HG03066 (cell line): ENCODE measurements around the gene UCKL1.

Source experiments
- ATAC-seq: cut with Tn5 transposase; IDR thresholded peaks from one replicate; pipeline ENCODE4 v1.9.1; 2021; ENCODE audit warnings: low read depth; ENCODE audit not compliant: unreplicated experiment

Gene UCKL1

DNA sequence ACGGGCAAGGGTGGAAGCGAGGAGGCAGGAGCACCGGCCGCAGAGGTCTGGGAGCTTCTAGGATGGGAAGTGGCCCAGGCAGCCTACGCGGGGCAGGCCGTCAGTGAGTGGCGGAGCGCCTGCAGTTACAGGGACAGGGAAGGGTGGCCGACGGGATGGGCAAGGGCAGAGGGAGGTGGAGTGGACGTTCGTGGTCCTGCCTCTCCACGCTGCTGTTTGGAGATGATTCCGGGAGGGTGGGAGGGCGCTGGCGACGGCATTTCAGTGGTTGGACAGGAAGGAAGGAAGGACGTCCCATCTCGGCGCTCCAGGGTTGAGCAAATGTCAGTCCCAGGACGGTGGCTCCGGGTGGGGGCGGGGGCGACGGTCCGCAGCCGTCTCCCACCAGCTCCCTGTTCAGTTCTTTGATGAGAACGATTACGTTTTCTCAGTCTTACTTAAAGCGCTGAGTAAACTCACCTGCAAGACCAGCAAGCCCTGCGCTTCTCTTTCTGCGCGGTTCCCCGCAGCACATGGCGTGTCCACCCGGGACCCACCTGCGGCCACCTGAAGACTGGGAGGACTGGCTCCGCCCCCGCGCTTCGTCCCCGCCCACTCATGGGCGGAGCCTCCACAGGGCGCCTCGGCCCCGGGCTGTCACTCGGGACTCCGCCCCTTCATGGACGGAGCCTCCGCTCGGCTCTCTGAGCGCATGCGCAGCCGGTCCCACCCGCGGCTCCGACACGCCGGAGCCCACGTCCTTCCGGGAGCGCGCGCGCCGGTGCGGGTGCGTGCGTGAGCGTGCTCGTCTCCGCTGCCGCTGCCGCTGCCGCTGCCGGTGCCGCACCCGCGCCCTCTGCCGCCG, 61.6 kb downstream of the UCKL1 start, which contains the start of gene DNAJC5:
Gene DNAJC5 (plus strand): TSS at position 769 of the 844 bp plus-strand sequence. CDS start 33,220 bp downstream, outside the sequence.
- ATAC-seq: no peak

DNA sequence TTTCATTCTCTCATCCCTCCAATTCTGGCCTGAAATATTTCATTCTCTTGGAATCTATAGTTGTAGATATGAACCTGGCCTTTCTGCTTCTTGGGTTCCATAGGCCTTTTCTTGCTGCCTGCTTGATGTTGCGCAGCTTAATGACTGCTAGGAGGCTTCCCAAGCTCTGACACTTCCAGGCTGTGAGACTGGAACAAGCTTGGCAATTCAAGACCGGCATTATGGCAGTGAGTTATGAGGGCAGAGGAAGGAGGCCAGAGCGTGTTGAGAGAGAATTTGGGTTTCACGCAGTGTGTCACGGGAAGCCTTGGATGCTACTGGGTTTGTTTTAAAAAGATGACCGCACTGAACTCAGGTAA, 62.2 kb downstream of the UCKL1 start:
- ATAC-seq: no peak

DNA sequence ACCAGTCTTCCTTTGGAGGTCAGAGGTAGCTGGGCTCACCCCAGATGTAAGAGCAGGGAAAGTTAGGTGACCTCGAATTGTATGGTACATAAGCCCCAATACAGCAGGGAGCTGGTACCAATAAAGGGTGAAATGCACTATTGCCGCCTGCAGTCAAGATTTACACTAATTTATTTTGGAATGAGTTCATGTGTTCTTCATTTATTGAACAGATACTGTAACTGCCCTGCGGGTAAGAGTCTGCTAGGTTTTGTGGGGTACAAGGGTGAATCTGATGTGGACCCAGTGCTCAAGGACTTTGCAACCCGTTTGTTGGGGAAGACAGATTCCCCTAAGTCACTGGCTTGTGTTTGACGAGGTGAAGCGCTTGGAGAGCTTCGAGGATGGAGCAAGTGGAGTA, 63.8 kb downstream of the UCKL1 start:
- ATAC-seq: no peak

DNA sequence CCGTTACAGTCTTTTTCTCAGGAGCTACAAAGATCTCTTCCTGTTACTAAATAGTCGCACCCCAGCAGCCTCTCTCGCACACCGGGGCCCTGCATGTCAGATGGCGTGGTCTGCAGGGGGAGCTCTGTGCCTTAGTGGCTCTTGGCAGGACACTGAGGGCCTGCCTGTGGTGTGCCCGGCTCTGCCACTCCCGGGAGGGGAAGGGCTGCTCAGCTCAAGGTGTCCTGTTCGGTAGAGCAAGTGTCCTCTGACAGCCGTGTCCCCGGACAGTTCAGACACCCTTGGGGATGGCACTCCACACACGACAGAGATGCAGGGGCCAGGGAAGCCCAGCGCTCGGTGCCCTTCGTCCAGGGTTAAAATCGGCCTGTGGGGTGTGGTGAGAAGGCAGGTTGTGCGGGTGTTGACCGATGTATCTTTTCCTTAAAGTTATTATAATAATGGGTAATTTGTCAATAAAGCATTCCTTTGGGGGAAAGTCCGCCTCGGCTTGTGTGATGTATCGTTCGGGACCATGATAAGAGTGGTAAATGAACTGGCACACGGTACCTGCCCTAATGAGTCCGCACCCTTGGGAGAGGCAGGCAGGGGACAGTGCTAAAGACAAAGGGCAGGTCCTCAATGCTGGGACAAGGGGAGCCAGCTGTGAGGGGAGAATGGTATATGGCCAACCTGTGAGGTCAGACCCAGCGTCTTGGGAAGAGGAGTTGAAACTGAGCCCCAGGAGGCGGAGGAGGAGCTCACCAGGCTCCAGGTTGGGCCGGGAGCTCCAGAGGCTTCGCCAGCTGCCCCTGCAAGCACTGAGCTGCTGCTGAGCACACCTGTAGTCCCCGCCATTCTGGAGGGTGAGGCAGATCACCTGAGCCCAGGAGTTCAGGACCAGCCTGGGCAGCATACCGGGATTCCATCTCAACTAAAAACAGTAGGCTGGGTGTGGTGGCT, 64.9 kb downstream of the UCKL1 start:
- no peak for ATAC-seq

DNA sequence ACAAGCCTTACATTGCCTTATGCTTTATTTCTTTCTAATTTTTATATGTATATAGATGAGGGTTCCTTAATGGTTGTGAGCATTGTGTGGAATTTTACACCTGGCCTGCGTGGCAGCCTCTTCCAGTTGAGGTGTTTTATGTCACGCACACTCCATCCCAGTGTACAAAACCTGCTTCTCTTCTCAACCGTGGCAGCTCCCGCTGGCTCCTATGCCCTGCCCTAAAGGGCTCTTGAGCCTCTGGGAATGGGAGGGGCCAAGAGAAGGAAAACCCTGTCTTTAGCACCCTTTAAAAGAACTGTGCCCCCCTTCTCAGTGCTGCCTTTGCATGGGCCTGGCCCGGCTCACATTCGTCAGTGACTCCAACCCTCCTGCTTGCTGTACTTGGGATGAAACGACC, 65.6 kb downstream of the UCKL1 start:
- ATAC-seq: no peak

DNA sequence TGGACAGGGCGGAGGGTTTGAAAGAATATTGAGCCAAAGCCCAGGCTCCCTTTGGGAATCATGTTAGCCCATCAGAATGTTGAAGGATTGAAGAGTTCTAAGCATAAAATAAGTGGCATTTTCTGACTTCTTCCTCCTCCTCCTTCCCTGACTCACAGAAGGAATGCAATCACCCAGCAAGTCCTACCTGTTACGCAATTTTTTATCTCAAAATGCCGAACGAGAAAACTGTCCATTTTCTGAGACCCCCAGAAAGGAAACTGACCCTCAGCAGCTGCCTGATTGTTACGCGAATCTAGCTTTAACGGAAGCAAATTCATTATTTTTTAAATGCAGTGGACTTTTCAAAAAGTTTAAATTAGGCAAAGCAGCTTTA, 66.0 kb downstream of the UCKL1 start:
- no peak for ATAC-seq
